Osteoblast (primary cell): ENCODE results near the gene PIP4K2B. TPM values are rescaled to one million over a fixed set of nuclear protein-coding genes. Genes with fewer than 3 reads are reported as not detected.
A peak's percentile ranks its signal among the peaks of the same experiment; 100 is the strongest.

ENCODE experiments used
- DNase-seq: peaks from one replicate; pipeline ENCODE4 v3.0.0; 2011; ENCODE audit warnings: low spot score, mixed read lengths; ENCODE audit not compliant: insufficient read length; ENCODE audit errors: missing footprints
- H2AFZ ChIP-seq: 2 replicates; pipeline ENCODE4 v1.6.0; 2011; ENCODE audit warnings: mild to moderate bottlenecking, low read length
- H3K27ac ChIP-seq: 2 replicates; pipeline ENCODE4 v1.5.1; 2011; ENCODE audit warnings: mild to moderate bottlenecking, low read depth, low read length, moderate library complexity
- H3K27me3 ChIP-seq: 2 replicates; pipeline ENCODE4 v1.6.0; 2012; ENCODE audit warnings: mild to moderate bottlenecking, control low read depth, inconsistent platforms, low read length, moderate library complexity; ENCODE audit not compliant: insufficient read depth
- H3K36me3 ChIP-seq: 2 replicates; pipeline ENCODE4 v1.5.1; 2011; ENCODE audit warnings: mild to moderate bottlenecking, low read length, control low read depth, moderate library complexity; ENCODE audit not compliant: insufficient read depth
- H3K4me1 ChIP-seq: 2 replicates; pipeline ENCODE4 v1.5.1; 2011; ENCODE audit warnings: mild to moderate bottlenecking, low read length, control low read depth, moderate library complexity; ENCODE audit not compliant: insufficient read depth
- H3K4me2 ChIP-seq: 2 replicates; pipeline ENCODE4 v1.6.0; 2011; ENCODE audit warnings: mild to moderate bottlenecking, low read length; ENCODE audit not compliant: insufficient read depth
- H3K4me3 ChIP-seq: fragments of 200-600 bp; sonication (generic); 3 replicates; pipeline ENCODE4 v1.5.1; 2012; ENCODE audit warnings: mild to moderate bottlenecking, low read length, inconsistent platforms; ENCODE audit not compliant: insufficient read depth
- H3K79me2 ChIP-seq: 2 replicates; pipeline ENCODE4 v1.6.0; 2012; ENCODE audit warnings: mild to moderate bottlenecking, low read length, control low read depth, inconsistent platforms; ENCODE audit not compliant: insufficient read depth
- H3K9me3 ChIP-seq: 2 replicates; pipeline ENCODE4 v1.5.1; 2011; ENCODE audit warnings: low read depth, low read length, control low read depth
- H4K20me1 ChIP-seq: 2 replicates; pipeline ENCODE4 v1.6.0; 2012; ENCODE audit warnings: mild to moderate bottlenecking, low read length, control low read depth; ENCODE audit not compliant: insufficient read depth
- CTCF ChIP-seq: IDR thresholded peaks from 2 replicates; pipeline ENCODE4 v1.5.1; 2011; ENCODE audit warnings: mild to moderate bottlenecking, low read depth, low read length, moderate library complexity; ENCODE audit errors: extremely low read depth
- total RNA-seq: library from RNA; depleted of rRNA; stranded (reverse); fragments of >200 nt; gene quantifications from 2 replicates; pipeline ENCODE4 v1.2.3, GENCODE V29; 2012

Gene PIP4K2B
- total RNA-seq, 1 donor = 48.1 TPM

GRCh38 chr17:38750312-38751121 is 48.8 kb downstream of the PIP4K2B start:
- Histone ChIP-seq H3K36me3 (peaks cover 13% of the 10 kb centered on the region), H3K27ac (no peak overlapping the region), H3K4me1 (peaks cover 46% of the 10 kb centered on the region), H4K20me1 (peaks cover 20% of the 10 kb centered on the region), H2AFZ (peak overlapping the region; percentile 69), H3K9me3 (no peaks in the 10 kb centered on the region), H3K4me3 (peak overlapping the region; percentile 99), H3K79me2 (peaks cover 51% of the 10 kb centered on the region), H3K4me2 (peak overlapping the region; percentile 89), H3K27me3 (no peaks in the 10 kb centered on the region)
- no peak for DNase-seq
- TF ChIP-seq CTCF = no peak

GRCh38 chr17:38750044-38750311 is 49.4 kb downstream of the PIP4K2B start:
- Histone ChIP-seq H3K4me3 (peak overlapping the region; percentile 99), H3K4me1 (peaks cover 46% of the 10 kb centered on the region), H4K20me1 (peaks cover 24% of the 10 kb centered on the region), H3K79me2 (peaks cover 55% of the 10 kb centered on the region), H3K9me3 (no peaks in the 10 kb centered on the region), H3K27ac (no peak overlapping the region), H3K27me3 (no peaks in the 10 kb centered on the region), H3K4me2 (peak overlapping the region; percentile 89), H3K36me3 (peaks cover 11% of the 10 kb centered on the region), H2AFZ (peak overlapping the region; percentile 41)
- TF ChIP-seq CTCF = no peak
- DNase-seq = no peak

GRCh38 chr17:38749223-38750043 is 49.9 kb downstream of the PIP4K2B start:
- Histone ChIP-seq H3K4me2 (peak overlapping the region; percentile 89), H3K79me2 (peaks cover 55% of the 10 kb centered on the region), H3K4me3 (peak overlapping the region; percentile 99), H2AFZ (peak overlapping the region; percentile 41), H3K27me3 (no peaks in the 10 kb centered on the region), H3K4me1 (peaks cover 46% of the 10 kb centered on the region), H4K20me1 (peaks cover 25% of the 10 kb centered on the region), H3K27ac (no peak overlapping the region), H3K36me3 (peaks cover 9% of the 10 kb centered on the region), H3K9me3 (no peaks in the 10 kb centered on the region)
- peak; percentile 69 for DNase-seq
- no peak for TF ChIP-seq CTCF

- Histone ChIP-seq H4K20me1 (peaks cover 28% of the 10 kb centered on the region), H3K27me3 (no peaks in the 10 kb centered on the region), H3K4me3 (peak overlapping the region; percentile 99), H3K9me3 (no peaks in the 10 kb centered on the region), H2AFZ (peak overlapping the region; percentile 41), H3K4me1 (peaks cover 45% of the 10 kb centered on the region), H3K79me2 (peaks cover 55% of the 10 kb centered on the region), H3K36me3 (peaks cover 6% of the 10 kb centered on the region), H3K4me2 (peak overlapping the region; percentile 89), H3K27ac (peak overlapping the region; percentile 28)
- peak; percentile 86 for DNase-seq
- TF ChIP-seq CTCF = no peak
Measured at GRCh38 chr17:38748892-38749222, 50.5 kb downstream of the PIP4K2B start.
